ENCODE results near the gene DAB1. TPM values are rescaled to one million over a fixed set of nuclear protein-coding genes. Genes with fewer than 3 reads are reported as not detected.

Gene DAB1
- total RNA-seq, 6 experiments from 2014 or later = 0.76 to 1.9 (median 1.1) TPM

DNA sequence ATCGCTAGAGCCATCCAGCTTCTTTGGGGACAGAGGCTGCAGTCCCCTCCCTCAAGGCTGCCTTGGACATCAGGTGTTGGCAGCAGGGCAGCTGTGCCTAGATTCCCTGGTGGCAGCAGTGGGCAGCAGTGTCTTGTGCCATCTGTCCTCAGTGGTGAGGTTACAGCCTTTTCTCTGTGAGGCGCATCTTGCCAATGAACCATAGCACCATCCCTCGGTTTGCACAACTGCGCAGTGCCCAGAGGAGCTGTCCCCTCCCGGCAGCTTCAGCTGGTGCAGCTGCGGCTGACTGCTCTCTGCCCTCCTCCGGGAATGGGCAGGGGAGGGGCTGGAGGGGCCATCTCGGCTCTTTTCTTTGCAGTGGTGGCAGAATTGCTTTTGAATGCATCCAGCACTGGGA is 399.0 kb downstream of the DAB1 start:
- Histone ChIP-seq H3K4me1 (no peaks in the 10 kb centered on the region), H3K27me3 (no peaks in the 10 kb centered on the region), H3K27ac (no peak overlapping the region), H3K4me3 (no peak overlapping the region), H3K36me3 (no peaks in the 10 kb centered on the region), H3K9me3 (no peaks in the 10 kb centered on the region)
- DNase-seq (no peak), ATAC-seq (peak in 1 of 4 donors; percentile 9)
- no CpG with 5 or more reads among the region's 8 CpGs for WGBS (ENCODE audit: insufficient coverage, low coverage, low lambda C conversion rate, missing lambda C conversion rate)
- intact Hi-C loops (cut with DNase I) = no loop called here
- TF ChIP-seq, protein P1, sequence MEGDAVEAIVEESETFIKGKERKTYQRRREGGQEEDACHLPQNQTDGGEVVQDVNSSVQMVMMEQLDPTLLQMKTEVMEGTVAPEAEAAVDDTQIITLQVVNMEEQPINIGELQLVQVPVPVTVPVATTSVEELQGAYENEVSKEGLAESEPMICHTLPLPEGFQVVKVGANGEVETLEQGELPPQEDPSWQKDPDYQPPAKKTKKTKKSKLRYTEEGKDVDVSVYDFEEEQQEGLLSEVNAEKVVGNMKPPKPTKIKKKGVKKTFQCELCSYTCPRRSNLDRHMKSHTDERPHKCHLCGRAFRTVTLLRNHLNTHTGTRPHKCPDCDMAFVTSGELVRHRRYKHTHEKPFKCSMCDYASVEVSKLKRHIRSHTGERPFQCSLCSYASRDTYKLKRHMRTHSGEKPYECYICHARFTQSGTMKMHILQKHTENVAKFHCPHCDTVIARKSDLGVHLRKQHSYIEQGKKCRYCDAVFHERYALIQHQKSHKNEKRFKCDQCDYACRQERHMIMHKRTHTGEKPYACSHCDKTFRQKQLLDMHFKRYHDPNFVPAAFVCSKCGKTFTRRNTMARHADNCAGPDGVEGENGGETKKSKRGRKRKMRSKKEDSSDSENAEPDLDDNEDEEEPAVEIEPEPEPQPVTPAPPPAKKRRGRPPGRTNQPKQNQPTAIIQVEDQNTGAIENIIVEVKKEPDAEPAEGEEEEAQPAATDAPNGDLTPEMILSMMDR (IDR thresholded peaks at IDR 0.05) = no peak
- no peak for TF ChIP-seq POLR2A (IDR thresholded peaks at IDR 0.05)

DNA sequence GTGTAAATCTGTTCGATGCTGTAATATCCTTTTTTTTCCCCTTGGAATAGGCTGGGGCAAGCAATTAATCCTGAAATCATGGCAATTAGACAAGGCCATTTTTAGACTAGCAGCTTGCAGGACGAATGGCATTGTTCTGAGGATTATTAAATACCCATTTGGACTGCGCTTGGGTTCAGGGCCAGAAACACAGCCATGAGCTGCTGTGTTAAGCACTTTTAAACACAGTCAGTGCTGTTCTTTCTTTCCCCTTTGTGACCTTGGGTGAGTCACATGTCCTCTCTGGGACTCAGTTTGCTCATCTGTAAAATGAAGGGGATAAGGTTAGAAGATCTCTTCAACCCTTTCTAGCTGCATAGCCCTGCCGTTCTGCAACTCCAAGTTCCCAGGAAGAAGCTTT is 399.4 kb downstream of the DAB1 start:
- intact Hi-C loops (cut with DNase I) = no loop called here
- WGBS (ENCODE audit: insufficient coverage, low coverage, low lambda C conversion rate, missing lambda C conversion rate) = 86% methylated on average over 4 of the region's 4 CpGs
- TF ChIP-seq, protein P1 (IDR thresholded peaks at IDR 0.05) = no peak
- TF ChIP-seq POLR2A (IDR thresholded peaks at IDR 0.05) = no peak

DNA sequence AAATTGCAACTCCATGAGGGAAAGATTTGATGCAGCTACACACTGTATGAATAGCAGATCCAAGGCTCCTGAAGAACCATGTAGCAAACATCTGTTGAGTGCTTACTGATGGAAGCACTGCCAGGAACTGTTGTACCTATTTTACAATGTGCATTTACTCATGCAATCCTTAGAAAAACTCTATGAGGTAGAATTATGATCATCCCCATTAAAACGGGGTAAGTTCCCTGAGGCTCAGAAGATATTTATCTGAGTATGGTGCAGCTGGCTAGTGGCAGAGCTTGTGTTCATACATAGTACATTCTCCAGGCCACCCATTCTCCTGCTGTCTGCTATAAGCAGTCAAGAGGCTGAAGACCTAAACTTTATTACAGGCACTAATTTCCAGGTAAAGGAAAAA is 403.6 kb downstream of the DAB1 start:
- H3K27me3 ChIP-seq = no peaks in the 10 kb centered on the region
- H3K36me3 ChIP-seq = no peaks in the 10 kb centered on the region
- H3K9me3 ChIP-seq = no peaks in the 10 kb centered on the region
- ATAC-seq = no peak
- intact Hi-C loops (cut with DNase I) = no loop called here
- no peak overlapping the region for H3K4me3 ChIP-seq
- DNase-seq = no peak
- TF ChIP-seq, protein P1 (IDR thresholded peaks at IDR 0.05) = no peak
- no peak for TF ChIP-seq POLR2A (IDR thresholded peaks at IDR 0.05)
- 50% methylated on average over 1 of the region's 1 CpG for WGBS (ENCODE audit: insufficient coverage, low coverage, low lambda C conversion rate, missing lambda C conversion rate)
- peaks cover 0 to 13% (median 5%) of the 10 kb centered on the region in 4 donors for H3K4me1 ChIP-seq
- no peak overlapping the region for H3K27ac ChIP-seq

More for the DNA sequence above, 399.4 kb downstream of the DAB1 start:
- no peak overlapping the region for H3K27ac ChIP-seq
- peaks cover 0 to 2% (median under 1%) of the 10 kb centered on the region in 4 donors for H3K4me1 ChIP-seq
- no peaks in the 10 kb centered on the region for H3K27me3 ChIP-seq
- H3K4me3 ChIP-seq = no peak overlapping the region
- no peaks in the 10 kb centered on the region for H3K9me3 ChIP-seq
- ATAC-seq (no peak), DNase-seq (no peak)
- no peaks in the 10 kb centered on the region for H3K36me3 ChIP-seq

DNA sequence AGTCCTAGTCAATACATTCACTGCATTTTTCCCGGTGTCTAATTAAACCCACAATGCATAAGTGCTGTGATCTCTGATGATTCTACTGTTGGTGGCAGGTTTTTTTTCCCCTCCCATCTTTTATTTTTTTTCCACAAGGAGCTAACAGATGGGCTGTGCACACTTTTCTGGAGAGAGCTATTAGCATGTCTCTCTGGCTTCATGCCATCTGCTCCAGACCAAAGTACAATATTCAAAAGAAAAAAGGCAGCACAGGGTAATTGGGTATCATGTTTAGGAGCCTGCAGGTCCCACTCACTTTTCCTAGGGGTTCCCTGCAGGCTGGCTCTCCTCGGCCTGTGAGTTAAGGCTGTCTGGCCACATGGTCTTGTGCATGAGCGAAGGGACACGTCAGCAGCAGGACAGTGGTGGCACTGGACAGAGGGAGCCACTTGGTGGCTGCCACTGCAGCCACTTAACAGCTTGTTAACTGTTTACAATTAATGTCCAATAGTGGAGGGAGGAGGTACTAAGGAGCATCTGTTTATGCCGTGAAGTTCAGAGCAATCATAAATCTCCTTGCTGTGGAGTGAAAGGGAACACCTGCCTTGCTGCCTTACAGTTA is 404.5 kb downstream of the DAB1 start:
- TF ChIP-seq POLR2A (IDR thresholded peaks at IDR 0.05) = no peak
- TF ChIP-seq, protein P1 (IDR thresholded peaks at IDR 0.05) = no peak
- DNase-seq = peak in 1 of 3 donors; percentile 49
- H3K4me1 ChIP-seq = peaks cover 0 to 13% (median 5%) of the 10 kb centered on the region in 4 donors
- H3K36me3 ChIP-seq = no peaks in the 10 kb centered on the region
- no peak overlapping the region for H3K27ac ChIP-seq
- no peak overlapping the region for H3K4me3 ChIP-seq
- 92% methylated on average over 2 of the region's 5 CpGs for WGBS (ENCODE audit: insufficient coverage, low coverage, low lambda C conversion rate, missing lambda C conversion rate)
- intact Hi-C loops (cut with DNase I) = no loop called here
- no peaks in the 10 kb centered on the region for H3K9me3 ChIP-seq
- H3K27me3 ChIP-seq = no peaks in the 10 kb centered on the region
- ATAC-seq = peak; percentile 66 to 85 (median 78)

All from right lobe of liver (tissue), 6 donors.